ENCODE results near the gene PLEKHG4B. TPM values are rescaled to one million over a fixed set of nuclear protein-coding genes. Genes with fewer than 3 reads are reported as not detected.

Gene PLEKHG4B
- total RNA-seq, 1 donor from 2014 or later, result not detected

GRCh38 chr5:169071-169727 is 77.2 kb downstream of the PLEKHG4B start:
- DNase-seq (ENCODE audit: low read depth) (no peak), FAIRE-seq (no peak)
- no peak overlapping the region for H3K4me3 ChIP-seq (ENCODE audit: low read depth, low read length)
- H3K27me3 ChIP-seq (ENCODE audit: control insufficient read depth, insufficient read depth, low read length), result no peaks in the 10 kb centered on the region
- no peaks in the 10 kb centered on the region for H3K36me3 ChIP-seq (ENCODE audit: control insufficient read depth, insufficient read depth, low read length)
- TF ChIP-seq CTCF (IDR thresholded peaks at IDR 0.05; ENCODE audit: insufficient read depth, low read length, severe bottlenecking), result no peak

GRCh38 chr5:169728-170094 is 77.7 kb downstream of the PLEKHG4B start:
- no peaks in the 10 kb centered on the region for H3K36me3 ChIP-seq (ENCODE audit: control insufficient read depth, insufficient read depth, low read length)
- FAIRE-seq (no peak), DNase-seq (ENCODE audit: low read depth) (no peak)
- no peak for TF ChIP-seq CTCF (IDR thresholded peaks at IDR 0.05; ENCODE audit: insufficient read depth, low read length, severe bottlenecking)
- no peaks in the 10 kb centered on the region for H3K27me3 ChIP-seq (ENCODE audit: control insufficient read depth, insufficient read depth, low read length)
- H3K4me3 ChIP-seq (ENCODE audit: low read depth, low read length), result no peak overlapping the region

GRCh38 chr5:170971-171800 is 79.2 kb downstream of the PLEKHG4B start:
- no peaks in the 10 kb centered on the region for H3K27me3 ChIP-seq (ENCODE audit: control insufficient read depth, insufficient read depth, low read length)
- FAIRE-seq, result no peak
- TF ChIP-seq CTCF (IDR thresholded peaks at IDR 0.05; ENCODE audit: insufficient read depth, low read length, severe bottlenecking), result no peak
- no peaks in the 10 kb centered on the region for H3K36me3 ChIP-seq (ENCODE audit: control insufficient read depth, insufficient read depth, low read length)
- no peak overlapping the region for H3K4me3 ChIP-seq (ENCODE audit: low read depth, low read length)
- no peak for DNase-seq (ENCODE audit: low read depth)

GRCh38 chr5:171801-172331 is 79.9 kb downstream of the PLEKHG4B start:
- FAIRE-seq, result no peak
- TF ChIP-seq CTCF (IDR thresholded peaks at IDR 0.05; ENCODE audit: insufficient read depth, low read length, severe bottlenecking), result no peak

GRCh38 chr5:172421-172820 is 80.5 kb downstream of the PLEKHG4B start:
- no peak for TF ChIP-seq CTCF (IDR thresholded peaks at IDR 0.05; ENCODE audit: insufficient read depth, low read length, severe bottlenecking)

More at GRCh38 chr5:171801-172331, 79.9 kb downstream of the PLEKHG4B start:
- no peak for DNase-seq (ENCODE audit: low read depth)
- Histone ChIP-seq H3K36me3 (ENCODE audit: control insufficient read depth, insufficient read depth, low read length) (no peaks in the 10 kb centered on the region), H3K4me3 (ENCODE audit: low read depth, low read length) (no peak overlapping the region), H3K27me3 (ENCODE audit: control insufficient read depth, insufficient read depth, low read length) (no peaks in the 10 kb centered on the region)

More at GRCh38 chr5:172421-172820, 80.5 kb downstream of the PLEKHG4B start:
- DNase-seq (ENCODE audit: low read depth) (no peak), FAIRE-seq (no peak)
- no peak overlapping the region for H3K4me3 ChIP-seq (ENCODE audit: low read depth, low read length)
- no peaks in the 10 kb centered on the region for H3K27me3 ChIP-seq (ENCODE audit: control insufficient read depth, insufficient read depth, low read length)
- no peaks in the 10 kb centered on the region for H3K36me3 ChIP-seq (ENCODE audit: control insufficient read depth, insufficient read depth, low read length)
